Stomach (tissue), 4 donors: ENCODE measurements around the gene ANP32B.

Experiments used
- EP300 ChIP-seq: sonication (generic); formaldehyde crosslinking; IDR thresholded peaks from one replicate; pipeline ENCODE4 v1.6.1; 2017; ENCODE audit warnings: antibody characterized with exemption
- POLR2AphosphoS5 ChIP-seq, 3 donors: sonication (generic); formaldehyde crosslinking; IDR thresholded peaks; one replicate each; pipeline ENCODE4 v1.6.1; 2016; ENCODE audit warnings: antibody characterized with exemption in 3 of 3
- TF ChIP-seq, protein P1 (sequence below), 7 experiments: fragments of 450-650 bp in 4 of 7; fragments of 200-600 bp in 3 of 7; sonication (generic) in 3 of 7; IDR thresholded peaks; one replicate each; pipeline ENCODE4 v1.5.1; 2016 to 2019; ENCODE audit warnings: antibody characterized with exemption in 7 of 7, control low read depth in 2 of 7, mild to moderate bottlenecking in 1 of 7

DNA sequence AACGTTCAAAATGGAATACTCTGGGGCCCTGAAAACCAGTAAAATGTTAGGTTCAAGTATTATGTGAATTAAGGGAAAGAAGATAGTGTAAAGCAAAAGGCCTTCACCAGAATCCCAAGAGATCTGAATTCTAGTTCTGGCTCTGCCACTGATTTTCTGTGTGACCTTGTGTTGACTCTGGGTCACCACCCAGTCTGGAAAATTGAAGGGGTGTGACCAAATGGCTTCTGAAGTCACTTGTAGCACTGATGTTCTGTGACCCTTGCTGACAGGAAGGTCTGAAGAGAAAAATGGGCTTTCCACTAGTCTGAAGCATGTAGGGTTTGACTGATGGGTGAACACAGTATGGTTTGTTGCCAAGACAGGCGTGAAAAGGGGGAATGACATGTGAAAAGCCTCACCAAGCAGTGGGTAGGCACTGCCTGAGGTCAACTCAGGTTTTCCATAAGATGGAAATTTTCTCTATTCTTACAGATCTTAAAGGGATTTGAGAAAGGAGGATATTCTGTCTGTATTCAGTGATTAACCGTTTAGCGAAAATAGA lies 33.1 kb downstream of the ANP32B start:
- TF ChIP-seq, protein P1, sequence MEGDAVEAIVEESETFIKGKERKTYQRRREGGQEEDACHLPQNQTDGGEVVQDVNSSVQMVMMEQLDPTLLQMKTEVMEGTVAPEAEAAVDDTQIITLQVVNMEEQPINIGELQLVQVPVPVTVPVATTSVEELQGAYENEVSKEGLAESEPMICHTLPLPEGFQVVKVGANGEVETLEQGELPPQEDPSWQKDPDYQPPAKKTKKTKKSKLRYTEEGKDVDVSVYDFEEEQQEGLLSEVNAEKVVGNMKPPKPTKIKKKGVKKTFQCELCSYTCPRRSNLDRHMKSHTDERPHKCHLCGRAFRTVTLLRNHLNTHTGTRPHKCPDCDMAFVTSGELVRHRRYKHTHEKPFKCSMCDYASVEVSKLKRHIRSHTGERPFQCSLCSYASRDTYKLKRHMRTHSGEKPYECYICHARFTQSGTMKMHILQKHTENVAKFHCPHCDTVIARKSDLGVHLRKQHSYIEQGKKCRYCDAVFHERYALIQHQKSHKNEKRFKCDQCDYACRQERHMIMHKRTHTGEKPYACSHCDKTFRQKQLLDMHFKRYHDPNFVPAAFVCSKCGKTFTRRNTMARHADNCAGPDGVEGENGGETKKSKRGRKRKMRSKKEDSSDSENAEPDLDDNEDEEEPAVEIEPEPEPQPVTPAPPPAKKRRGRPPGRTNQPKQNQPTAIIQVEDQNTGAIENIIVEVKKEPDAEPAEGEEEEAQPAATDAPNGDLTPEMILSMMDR (IDR thresholded peaks at IDR 0.05), result no peak
- no peak for TF ChIP-seq POLR2AphosphoS5 (IDR thresholded peaks at IDR 0.05)
- no peak for TF ChIP-seq EP300
